ENCODE measurements around the gene USP12. TPM values are rescaled to one million over a fixed set of nuclear protein-coding genes. Genes with fewer than 3 reads are reported as not detected.
"Not testable (repeated sequence)": the region's sequence is repeated elsewhere in the genome, so short reads cannot be mapped to it uniquely, and the experiment has no call there.

The USP12 gene
- total RNA-seq, 5 donors from 2014 or later (not counting 1 experiment from before 2014, with no cell fraction given) = 20.9 to 43.6 (median 21.8) TPM

GRCh38 chr13:27126859-27127258, 44.8 kb downstream of the USP12 start:
- Mint-ChIP-seq H3K4me1 (peaks cover 66 to 75% (median 68%) of the 10 kb centered on the region in 3 donors), H3K9me3 (peaks cover 4 to 12% (median 10%) of the 10 kb centered on the region in 3 donors), H3K4me3 (no peak overlapping the region), H3K27ac (no peak overlapping the region), H3K36me3 (peaks cover 34% of the 10 kb centered on the region), H3K27me3 (no peaks in the 10 kb centered on the region)
- CTCF ChIA-PET = interaction anchor here in 1 of 2 donors (0.8 kb wide), 1 partner anchor 13 kb away, joined by 3 read pairs; no protein-coding TSS in a partner anchor
- Histone ChIP-seq H3K27me3 (replicated peaks in 1 of 2; ENCODE audit: control insufficient read depth in 2 of 2, extremely low read depth in 1 of 2, insufficient read depth in 2 of 2, low read length in 1 of 2) (no peaks in the 10 kb centered on the region), H3K27ac (ENCODE audit: low read length) (no peak overlapping the region), H3K36me3 (ENCODE audit: control insufficient read depth in 2 of 2, extremely low read depth in 1 of 2, insufficient read depth in 1 of 2, low read length in 1 of 2) (peaks cover 0 to 4% of the 10 kb centered on the region in 2 donors), H3K9me3 (no peaks in the 10 kb centered on the region), H3K4me3 (ENCODE audit: control insufficient read depth in 1 of 2, extremely low read depth in 1 of 2, low read length in 1 of 2) (no peak overlapping the region), H3K4me1 (ENCODE audit: control insufficient read depth in 1 of 2, extremely low read depth in 1 of 2, insufficient read depth in 2 of 2, low read length in 2 of 2) (peaks cover 3 to 19% of the 10 kb centered on the region in 2 experiments)
- POLR2A ChIA-PET = no interaction called here
- ATAC-seq (replicated peaks in 1 of 4) = no peak
- DNase-seq = no peak

DNA sequence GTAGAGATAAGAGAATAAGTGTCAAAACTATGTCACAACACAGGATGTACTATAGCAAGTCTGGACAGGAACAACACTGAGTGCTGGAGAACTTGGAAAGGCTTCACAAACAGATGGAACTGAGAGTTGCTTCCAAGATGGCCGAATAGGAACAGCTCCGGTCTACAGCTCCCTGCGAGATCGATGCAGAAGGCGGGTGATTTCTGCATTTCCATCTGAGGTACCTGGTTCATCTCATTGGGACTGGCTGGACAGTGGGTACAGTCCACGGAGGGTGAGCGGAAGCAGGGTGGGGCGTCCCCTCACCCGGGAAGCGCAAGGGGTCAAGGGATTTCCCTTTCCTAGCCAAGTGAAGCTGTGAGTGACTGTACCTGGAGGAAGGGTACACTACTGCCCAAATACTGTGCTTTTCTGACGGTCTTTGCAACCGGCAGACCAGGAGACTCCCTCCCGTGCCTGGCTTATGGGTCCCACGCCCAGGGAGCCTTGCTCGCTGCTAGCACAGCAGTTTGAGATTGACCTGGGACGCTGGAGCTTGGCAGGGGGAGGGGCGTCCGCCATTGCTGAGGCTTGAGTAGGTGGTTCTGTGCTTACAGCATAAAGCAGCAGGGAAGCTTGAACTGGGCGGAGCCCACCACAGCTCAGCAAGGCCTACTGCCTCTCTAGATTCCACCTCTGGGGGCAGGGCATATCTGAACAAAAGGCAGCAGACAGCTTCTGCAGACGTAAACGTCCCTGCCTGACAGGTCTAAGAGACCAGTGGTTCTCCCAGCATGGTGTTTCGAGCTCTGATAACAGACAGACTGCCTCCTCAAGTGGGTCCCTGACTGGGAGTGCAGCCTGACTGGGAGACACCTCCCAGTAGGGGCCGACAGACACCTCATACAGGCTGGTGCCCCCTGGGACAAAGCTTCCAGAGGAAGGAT, 46.0 kb downstream of the USP12 start:
- ATAC-seq (replicated peaks in 1 of 4) (no peak), DNase-seq (no peak)
- Histone ChIP-seq H3K36me3 (ENCODE audit: control insufficient read depth in 2 of 2, extremely low read depth in 1 of 2, insufficient read depth in 1 of 2, low read length in 1 of 2) (peaks cover 0 to 4% of the 10 kb centered on the region in 2 donors), H3K9me3 (no peaks in the 10 kb centered on the region), H3K4me3 (ENCODE audit: control insufficient read depth in 1 of 2, extremely low read depth in 1 of 2, low read length in 1 of 2) (no peak overlapping the region), H3K27ac (ENCODE audit: low read length) (no peak overlapping the region), H3K27me3 (replicated peaks in 1 of 2; ENCODE audit: control insufficient read depth in 2 of 2, extremely low read depth in 1 of 2, insufficient read depth in 2 of 2, low read length in 1 of 2) (no peaks in the 10 kb centered on the region), H3K4me1 (ENCODE audit: control insufficient read depth in 1 of 2, extremely low read depth in 1 of 2, insufficient read depth in 2 of 2, low read length in 2 of 2) (peaks cover 3 to 14% of the 10 kb centered on the region in 2 experiments)
- H3K9me3 Mint-ChIP-seq = peaks cover 4 to 12% (median 7%) of the 10 kb centered on the region in 3 donors
- POLR2A ChIA-PET = no interaction called here
- H3K27me3 Mint-ChIP-seq = no peaks in the 10 kb centered on the region
- CTCF ChIA-PET = interaction anchor here in 1 of 2 donors (0.6 kb wide), 1 partner anchor 615 kb away, joined by 3 read pairs; no protein-coding TSS in a partner anchor
- H3K4me3 Mint-ChIP-seq = peak overlapping the region in 1 of 3 donors; percentile 34
- no peak overlapping the region for H3K27ac Mint-ChIP-seq
- H3K36me3 Mint-ChIP-seq = peaks cover 38% of the 10 kb centered on the region
- 96% methylated on average over 18 of the region's 23 CpGs for WGBS (ENCODE audit: insufficient coverage)
- H3K4me1 Mint-ChIP-seq = peaks cover 64 to 71% (median 66%) of the 10 kb centered on the region in 3 donors

GRCh38 chr13:27124571-27124970, 47.0 kb downstream of the USP12 start:
- peaks cover 3 to 11% of the 10 kb centered on the region in 2 experiments for H3K4me1 ChIP-seq (ENCODE audit: control insufficient read depth in 1 of 2, extremely low read depth in 1 of 2, insufficient read depth in 2 of 2, low read length in 2 of 2)
- H3K4me1 Mint-ChIP-seq = peaks cover 61 to 74% (median 72%) of the 10 kb centered on the region in 3 donors
- CTCF ChIA-PET = interaction anchor here (0.5 to 0.6 kb wide), 2 partner anchors 428 to 614 kb away, joined by 3 read pairs; no protein-coding TSS in a partner anchor

DNA sequence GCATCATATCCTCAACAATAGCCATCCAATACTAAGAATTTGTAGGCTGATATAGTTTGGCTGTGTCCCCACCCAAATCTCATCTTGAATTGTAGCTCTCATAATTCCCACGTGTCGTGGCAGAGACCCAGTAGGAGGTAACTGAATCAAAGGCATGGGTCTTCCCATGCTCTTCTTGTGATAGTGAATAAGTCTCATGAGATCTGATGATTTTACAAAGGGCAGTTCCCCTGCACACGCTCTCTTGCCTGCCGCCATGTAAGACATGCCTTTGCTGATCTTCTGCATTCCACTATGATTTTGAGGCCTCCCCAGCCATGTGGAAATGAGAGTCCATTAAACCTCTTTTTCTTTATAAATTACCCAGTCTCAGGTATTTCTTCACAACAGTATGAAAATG, 48.2 kb downstream of the USP12 start:
- H3K4me1 ChIP-seq (ENCODE audit: control insufficient read depth in 1 of 2, extremely low read depth in 1 of 2, insufficient read depth in 2 of 2, low read length in 2 of 2); H3K27ac Mint-ChIP-seq; H3K4me3 ChIP-seq (ENCODE audit: control insufficient read depth in 1 of 2, extremely low read depth in 1 of 2, low read length in 1 of 2); CTCF ChIA-PET; H3K9me3 ChIP-seq; H3K27me3 ChIP-seq (replicated peaks in 1 of 2; ENCODE audit: control insufficient read depth in 2 of 2, extremely low read depth in 1 of 2, insufficient read depth in 2 of 2, low read length in 1 of 2); DNase-seq; H3K36me3 ChIP-seq (ENCODE audit: control insufficient read depth in 2 of 2, extremely low read depth in 1 of 2, insufficient read depth in 1 of 2, low read length in 1 of 2); H3K4me3 Mint-ChIP-seq; ATAC-seq (replicated peaks in 1 of 4); H3K27me3 Mint-ChIP-seq; H3K27ac ChIP-seq (ENCODE audit: low read length); POLR2A ChIA-PET: not testable (repeated sequence)
- peaks cover 61 to 76% (median 68%) of the 10 kb centered on the region in 3 donors for H3K4me1 Mint-ChIP-seq
- H3K36me3 Mint-ChIP-seq = peaks cover 36% of the 10 kb centered on the region
- peaks cover 4 to 12% (median 6%) of the 10 kb centered on the region in 3 donors for H3K9me3 Mint-ChIP-seq
- no CpG with 5 or more reads among the region's 4 CpGs for WGBS (ENCODE audit: insufficient coverage)

More at GRCh38 chr13:27124571-27124970, 47.0 kb downstream of the USP12 start:
- Mint-ChIP-seq H3K4me3 (no peak overlapping the region), H3K9me3 (peaks cover 4 to 12% (median 6%) of the 10 kb centered on the region in 3 donors), H3K27me3 (no peaks in the 10 kb centered on the region), H3K36me3 (peaks cover 35% of the 10 kb centered on the region), H3K27ac (no peak overlapping the region)
- WGBS (ENCODE audit: insufficient coverage) = 85% methylated on average over 3 of the region's 4 CpGs
- ATAC-seq (replicated peaks in 1 of 4) (no peak), DNase-seq (no peak)
- no peaks in the 10 kb centered on the region for H3K9me3 ChIP-seq
- no peaks in the 10 kb centered on the region for H3K27me3 ChIP-seq (replicated peaks in 1 of 2; ENCODE audit: control insufficient read depth in 2 of 2, extremely low read depth in 1 of 2, insufficient read depth in 2 of 2, low read length in 1 of 2)
- H3K36me3 ChIP-seq (ENCODE audit: control insufficient read depth in 2 of 2, extremely low read depth in 1 of 2, insufficient read depth in 1 of 2, low read length in 1 of 2) = peaks cover 0 to 4% of the 10 kb centered on the region in 2 donors
- no peak overlapping the region for H3K27ac ChIP-seq (ENCODE audit: low read length)
- H3K4me3 ChIP-seq (ENCODE audit: control insufficient read depth in 1 of 2, extremely low read depth in 1 of 2, low read length in 1 of 2) = no peak overlapping the region
- POLR2A ChIA-PET = no interaction called here

DNA sequence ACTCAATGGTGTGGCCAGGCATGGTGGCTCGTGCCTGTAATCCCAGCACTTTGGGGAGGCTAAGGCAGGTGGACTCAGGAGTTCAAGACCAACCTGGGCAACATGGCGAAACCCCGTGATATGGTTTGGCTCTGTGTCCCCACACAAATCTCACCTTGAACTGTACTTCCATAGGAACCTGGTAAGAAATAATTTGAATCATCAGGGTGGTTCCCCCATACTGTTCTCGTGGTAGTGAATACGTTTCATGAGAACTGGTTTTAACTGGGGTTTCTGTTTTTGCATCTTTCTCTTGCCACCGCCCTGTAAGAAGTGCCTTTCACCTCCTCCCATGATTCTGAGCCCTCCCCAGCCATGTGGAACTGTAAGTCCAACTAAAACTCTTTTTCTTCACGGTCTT, 49.6 kb downstream of the USP12 start:
- H3K36me3 Mint-ChIP-seq = peaks cover 42% of the 10 kb centered on the region
- H3K4me3 ChIP-seq (ENCODE audit: control insufficient read depth in 1 of 2, extremely low read depth in 1 of 2, low read length in 1 of 2) = no peak overlapping the region
- POLR2A ChIA-PET = no interaction called here
- H3K27me3 ChIP-seq (replicated peaks in 1 of 2; ENCODE audit: control insufficient read depth in 2 of 2, extremely low read depth in 1 of 2, insufficient read depth in 2 of 2, low read length in 1 of 2) = no peaks in the 10 kb centered on the region
- H3K4me1 Mint-ChIP-seq = peaks cover 52 to 66% (median 64%) of the 10 kb centered on the region in 3 donors
- peaks cover 4 to 12% (median 6%) of the 10 kb centered on the region in 3 donors for H3K9me3 Mint-ChIP-seq
- H3K27ac Mint-ChIP-seq = no peak overlapping the region
- H3K4me3 Mint-ChIP-seq = no peak overlapping the region
- DNase-seq (no peak), ATAC-seq (replicated peaks in 1 of 4) (no peak)
- peaks cover under 1 to 8% of the 10 kb centered on the region in 2 experiments for H3K4me1 ChIP-seq (ENCODE audit: control insufficient read depth in 1 of 2, extremely low read depth in 1 of 2, insufficient read depth in 2 of 2, low read length in 2 of 2)
- CTCF ChIA-PET = no interaction called here
- no peak overlapping the region for H3K27ac ChIP-seq (ENCODE audit: low read length)
- H3K36me3 ChIP-seq (ENCODE audit: control insufficient read depth in 2 of 2, extremely low read depth in 1 of 2, insufficient read depth in 1 of 2, low read length in 1 of 2) = peaks cover 0 to 4% of the 10 kb centered on the region in 2 donors
- H3K27me3 Mint-ChIP-seq = no peaks in the 10 kb centered on the region
- WGBS (ENCODE audit: insufficient coverage) = 90% methylated on average over 2 of the region's 7 CpGs
- no peaks in the 10 kb centered on the region for H3K9me3 ChIP-seq

DNA sequence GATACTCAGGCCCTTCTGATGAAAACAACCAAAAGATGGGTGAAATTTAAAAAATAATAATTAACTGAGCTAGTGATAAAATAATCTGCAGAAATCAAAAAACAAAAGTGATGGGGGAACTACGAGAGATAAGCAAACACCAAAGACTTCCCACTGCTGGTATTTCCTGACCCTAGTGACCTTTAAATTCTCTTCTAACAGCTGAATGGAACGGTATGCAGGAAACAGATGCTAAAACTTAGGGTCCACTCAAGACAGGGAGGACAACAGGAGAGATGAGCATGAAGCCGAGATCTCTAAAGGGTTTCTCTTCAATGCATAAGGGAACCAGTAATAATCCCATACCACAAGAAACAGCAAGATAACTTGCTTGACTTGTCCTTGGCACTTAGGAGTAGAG, 50.8 kb downstream of the USP12 start:
- Mint-ChIP-seq H3K9me3 (peaks cover 4 to 12% (median 6%) of the 10 kb centered on the region in 3 donors), H3K4me3 (no peak overlapping the region), H3K27me3 (no peaks in the 10 kb centered on the region), H3K27ac (no peak overlapping the region), H3K36me3 (peaks cover 48% of the 10 kb centered on the region), H3K4me1 (peaks cover 41 to 55% (median 52%) of the 10 kb centered on the region in 3 donors)
- ChIA-PET POLR2A (interaction anchor here in 1 of 2 donors (0.6 kb wide), 1 partner anchor 10 kb away, joined by 3 read pairs; no protein-coding TSS in a partner anchor), CTCF (interaction anchor here in 1 of 2 donors (0.6 kb wide), 1 partner anchor 744 kb away, joined by 3 read pairs; no protein-coding TSS in a partner anchor)
- Histone ChIP-seq H3K4me1 (ENCODE audit: control insufficient read depth in 1 of 2, extremely low read depth in 1 of 2, insufficient read depth in 2 of 2, low read length in 2 of 2) (peaks cover 0 to 5% of the 10 kb centered on the region in 2 experiments), H3K36me3 (ENCODE audit: control insufficient read depth in 2 of 2, extremely low read depth in 1 of 2, insufficient read depth in 1 of 2, low read length in 1 of 2) (peaks cover 0 to 4% of the 10 kb centered on the region in 2 donors), H3K27ac (ENCODE audit: low read length) (no peak overlapping the region), H3K9me3 (no peaks in the 10 kb centered on the region), H3K27me3 (replicated peaks in 1 of 2; ENCODE audit: control insufficient read depth in 2 of 2, extremely low read depth in 1 of 2, insufficient read depth in 2 of 2, low read length in 1 of 2) (no peaks in the 10 kb centered on the region), H3K4me3 (ENCODE audit: control insufficient read depth in 1 of 2, extremely low read depth in 1 of 2, low read length in 1 of 2) (no peak overlapping the region)
- DNase-seq (no peak), ATAC-seq (replicated peaks in 1 of 4) (no peak)
- WGBS (ENCODE audit: insufficient coverage) = no CpG with 5 or more reads among the region's 3 CpGs
